ENCODE measurements around the gene EEF2K.
"Not testable (repeated sequence)": the region's sequence is repeated elsewhere in the genome, so short reads cannot be mapped to it uniquely, and the experiment has no call there.

The EEF2K gene

GRCh38 chr16:22299036-22299435 is 93.0 kb downstream of the EEF2K start:
- H3K9me3 ChIP-seq (ENCODE audit: control insufficient read depth, insufficient read depth, low read length) = no peaks in the 10 kb centered on the region
- H4K20me1 ChIP-seq (ENCODE audit: control insufficient read depth, insufficient read depth, low read depth, low read length) = peaks cover 7% of the 10 kb centered on the region
- no peak overlapping the region for H3K27ac ChIP-seq (ENCODE audit: low read depth, low read length)
- peaks cover 28% of the 10 kb centered on the region for H3K4me1 ChIP-seq (ENCODE audit: control insufficient read depth, low read length)
- H3K9me2 ChIP-seq (replicated peaks; ENCODE audit: control insufficient read depth, low read length) = no peaks in the 10 kb centered on the region
- H3K4me2 ChIP-seq (ENCODE audit: low read length) = peak overlapping the region; percentile 79
- no peaks in the 10 kb centered on the region for H3K27me3 ChIP-seq (ENCODE audit: control insufficient read depth, low read length)
- no peak for TF ChIP-seq EZH2phosphoT487 (IDR thresholded peaks at IDR 0.05; ENCODE audit: borderline replicate concordance, low read length)
- TF ChIP-seq CTCF (IDR thresholded peaks at IDR 0.05; ENCODE audit: low read depth, low read length, poor library complexity, severe bottlenecking) = no peak
- peaks cover 53% of the 10 kb centered on the region for H3K36me3 ChIP-seq (ENCODE audit: control insufficient read depth, low read length)
- peak overlapping the region; percentile 82 for H3K4me3 ChIP-seq (ENCODE audit: low read length)
- peaks cover 66% of the 10 kb centered on the region for H3K79me2 ChIP-seq (ENCODE audit: control insufficient read depth, low read length)
- H3F3A ChIP-seq (ENCODE audit: control insufficient read depth, insufficient read depth) = peaks cover 13% of the 10 kb centered on the region

GRCh38 chr16:22300427-22301071 is 94.5 kb downstream of the EEF2K start:
- H4K20me1 ChIP-seq (ENCODE audit: control insufficient read depth, insufficient read depth, low read depth, low read length) = peaks cover 7% of the 10 kb centered on the region
- peaks cover 13% of the 10 kb centered on the region for H3F3A ChIP-seq (ENCODE audit: control insufficient read depth, insufficient read depth)
- no peaks in the 10 kb centered on the region for H3K9me2 ChIP-seq (replicated peaks; ENCODE audit: control insufficient read depth, low read length)
- H3K9me3 ChIP-seq (ENCODE audit: control insufficient read depth, insufficient read depth, low read length) = no peaks in the 10 kb centered on the region
- TF ChIP-seq CTCF (IDR thresholded peaks at IDR 0.05; ENCODE audit: low read depth, low read length, poor library complexity, severe bottlenecking) (peak; percentile 84), EZH2phosphoT487 (IDR thresholded peaks at IDR 0.05; ENCODE audit: borderline replicate concordance, low read length) (no peak)
- H3K4me1 ChIP-seq (ENCODE audit: control insufficient read depth, low read length) = peaks cover 28% of the 10 kb centered on the region
- H3K4me2 ChIP-seq (ENCODE audit: low read length) = peak overlapping the region; percentile 26
- H3K36me3 ChIP-seq (ENCODE audit: control insufficient read depth, low read length) = peaks cover 68% of the 10 kb centered on the region
- no peaks in the 10 kb centered on the region for H3K27me3 ChIP-seq (ENCODE audit: control insufficient read depth, low read length)
- 0 out of 2 replicates have a peak overlapping the region, but pooled peaks have one; percentile 7 for H3K4me3 ChIP-seq (ENCODE audit: low read length)
- no peak overlapping the region for H3K27ac ChIP-seq (ENCODE audit: low read depth, low read length)
- peaks cover 81% of the 10 kb centered on the region for H3K79me2 ChIP-seq (ENCODE audit: control insufficient read depth, low read length)

GRCh38 chr16:22301423-22301822 is 95.3 kb downstream of the EEF2K start:
- not testable (repeated sequence) for H3K4me2 ChIP-seq (ENCODE audit: low read length); H3K9me3 ChIP-seq (ENCODE audit: control insufficient read depth, insufficient read depth, low read length); H3K9me2 ChIP-seq (replicated peaks; ENCODE audit: control insufficient read depth, low read length); H3K27me3 ChIP-seq (ENCODE audit: control insufficient read depth, low read length); H3K27ac ChIP-seq (ENCODE audit: low read depth, low read length); H3F3A ChIP-seq (ENCODE audit: control insufficient read depth, insufficient read depth); H3K4me3 ChIP-seq (ENCODE audit: low read length); H4K20me1 ChIP-seq (ENCODE audit: control insufficient read depth, insufficient read depth, low read depth, low read length)
- Histone ChIP-seq H3K36me3 (ENCODE audit: control insufficient read depth, low read length) (peaks cover 77% of the 10 kb centered on the region), H3K4me1 (ENCODE audit: control insufficient read depth, low read length) (peaks cover 22% of the 10 kb centered on the region), H3K79me2 (ENCODE audit: control insufficient read depth, low read length) (peaks cover 88% of the 10 kb centered on the region)

- H3K9me2 ChIP-seq (replicated peaks; ENCODE audit: control insufficient read depth, low read length) = no peaks in the 10 kb centered on the region
- no peaks in the 10 kb centered on the region for H3K9me3 ChIP-seq (ENCODE audit: control insufficient read depth, insufficient read depth, low read length)
- peaks cover 86% of the 10 kb centered on the region for H3K36me3 ChIP-seq (ENCODE audit: control insufficient read depth, low read length)
- H3K4me2 ChIP-seq (ENCODE audit: low read length) = no peak overlapping the region
- H3K27me3 ChIP-seq (ENCODE audit: control insufficient read depth, low read length) = no peaks in the 10 kb centered on the region
- peaks cover 96% of the 10 kb centered on the region for H3K79me2 ChIP-seq (ENCODE audit: control insufficient read depth, low read length)
- H3K4me3 ChIP-seq (ENCODE audit: low read length) = no peak overlapping the region
- no peak overlapping the region for H3K27ac ChIP-seq (ENCODE audit: low read depth, low read length)
- TF ChIP-seq EZH2phosphoT487 (IDR thresholded peaks at IDR 0.05; ENCODE audit: borderline replicate concordance, low read length) (no peak), CTCF (IDR thresholded peaks at IDR 0.05; ENCODE audit: low read depth, low read length, poor library complexity, severe bottlenecking) (no peak)
- H4K20me1 ChIP-seq (ENCODE audit: control insufficient read depth, insufficient read depth, low read depth, low read length) = peaks cover 7% of the 10 kb centered on the region
- peaks cover 9% of the 10 kb centered on the region for H3F3A ChIP-seq (ENCODE audit: control insufficient read depth, insufficient read depth)
- H3K4me1 ChIP-seq (ENCODE audit: control insufficient read depth, low read length) = peaks cover 21% of the 10 kb centered on the region
Measured at GRCh38 chr16:22302776-22303363, 96.8 kb downstream of the EEF2K start.

Measured in DOHH2 (cell line).